RWPE1 (cell line): ENCODE results near the gene ZNF880.
"Not testable (repeated sequence)": the region's sequence is repeated elsewhere in the genome, so short reads cannot be mapped to it uniquely, and the experiment has no call there.

Experiments
- CTCF ChIA-PET: fragments of 350-600 bp; sonication (Branson Sonifier 250); formaldehyde crosslinking; extraction: SDS; loops from one replicate; lab custom pipeline; 2021; lab: Yijun Ruan, JAX
- POLR2A ChIA-PET: fragments of 400-600 bp; formaldehyde crosslinking; extraction: SDS; loops from one replicate; lab custom pipeline; 2020; ENCODE audit warnings: antibody characterized with exemption; ENCODE audit not compliant: low non-redundant PET; lab: Yijun Ruan, JAX
- DNase-seq: peaks from one replicate; pipeline ENCODE4 v3.0.0; 2012; ENCODE audit warnings: low spot score
- H3K27ac ChIP-seq: fragments of 450-650 bp; 2 replicates; pipeline ENCODE4 v1.5.1; 2017
- CTCF ChIP-seq: fragments of 450-650 bp; conservative IDR thresholded peaks from 2 replicates; pipeline ENCODE4 v1.5.1; 2017; ENCODE audit warnings: low read depth, mild to moderate bottlenecking

The ZNF880 gene

DNA sequence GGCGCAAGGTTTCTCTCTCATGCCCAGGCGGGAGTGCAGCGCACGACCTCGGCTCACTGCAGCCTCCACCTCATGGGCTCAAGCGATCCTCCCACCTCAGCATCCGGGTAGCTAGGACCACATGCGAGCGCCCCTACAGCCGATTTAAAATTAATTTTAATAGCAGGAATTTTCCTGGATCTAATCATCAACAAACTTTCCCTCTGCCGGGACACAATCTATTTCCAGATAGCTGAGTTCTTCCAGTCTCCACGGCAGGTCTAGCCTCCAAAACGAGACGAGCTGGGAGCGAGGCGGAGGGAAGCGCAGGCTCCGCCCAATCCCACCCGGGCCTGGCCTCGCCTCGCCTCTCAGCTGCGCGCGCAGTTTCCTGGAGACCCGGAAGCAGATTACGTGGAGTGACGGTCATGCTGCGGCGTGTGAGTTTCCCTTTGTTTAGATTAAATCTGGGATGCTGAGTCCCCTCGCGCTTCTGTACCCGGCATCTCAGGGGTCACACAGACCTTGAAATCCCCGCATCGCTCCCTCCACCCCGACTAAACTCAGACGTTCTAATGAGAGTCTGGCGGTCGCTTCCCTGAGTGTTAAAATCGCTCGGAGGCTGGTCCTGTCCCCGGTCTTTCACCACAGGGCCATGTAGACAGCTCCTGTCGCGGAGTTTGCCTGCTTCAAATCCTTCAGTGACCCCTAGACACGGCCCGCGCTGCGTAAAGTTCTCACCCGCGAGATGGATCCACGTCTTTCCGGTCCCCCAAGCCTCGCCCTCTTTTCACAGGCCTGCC lies at the start of gene ZNF880:
Gene ZNF880, plus strand, starts transcription at position 365 of the 782 bp plus-strand sequence. Its CDS starts 43 bp downstream, at position 408.
- H3K27ac ChIP-seq: peak within 1 kb of the TSS; percentile 81
- peak; percentile 90 for DNase-seq
- ChIA-PET CTCF (interaction anchor here (0.6 kb wide), 1 partner anchor 107 kb away, joined by 3 read pairs; no protein-coding TSS in a partner anchor), POLR2A (no interaction called here)
- TF ChIP-seq CTCF: no peak

DNA sequence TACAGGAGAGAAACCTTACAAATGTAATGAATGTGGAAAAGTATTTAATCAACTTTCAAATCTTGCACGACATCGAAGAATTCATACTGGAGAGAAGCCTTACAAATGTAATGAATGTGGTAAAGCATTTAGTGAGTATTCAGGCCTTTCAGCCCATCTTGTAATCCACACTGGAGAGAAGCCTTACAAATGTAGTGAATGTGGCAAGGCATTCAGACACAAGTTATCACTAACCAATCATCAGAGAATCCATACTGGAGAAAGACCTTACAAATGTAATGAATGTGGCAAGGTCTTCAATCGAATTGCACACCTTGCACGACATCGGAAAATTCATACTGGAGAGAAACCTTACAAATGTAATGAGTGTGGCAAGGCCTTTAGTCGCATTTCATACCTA lies 47.3 kb upstream of the ZNF880 start:
- no peak overlapping the region for H3K27ac ChIP-seq
- TF ChIP-seq CTCF: no peak
- ChIA-PET POLR2A (no interaction called here), CTCF (no interaction called here)
- DNase-seq: no peak

GRCh38 chr19:52331757-52332156 lies 38.0 kb upstream of the ZNF880 start:
- no peak for DNase-seq
- ChIA-PET POLR2A (no interaction called here), CTCF (interaction anchor here (0.6 kb wide), 1 partner anchor 472 kb away, joined by 3 read pairs; no protein-coding TSS in a partner anchor)
- TF ChIP-seq CTCF: no peak
- no peak overlapping the region for H3K27ac ChIP-seq

GRCh38 chr19:52335768-52336116 lies 34.0 kb upstream of the ZNF880 start:
- H3K27ac ChIP-seq: no peak overlapping the region; the same call in 1 of the 2 replicates
- POLR2A ChIA-PET: no interaction called here
- no peak for TF ChIP-seq CTCF
- CTCF ChIA-PET: no interaction called here
- DNase-seq: no peak

DNA sequence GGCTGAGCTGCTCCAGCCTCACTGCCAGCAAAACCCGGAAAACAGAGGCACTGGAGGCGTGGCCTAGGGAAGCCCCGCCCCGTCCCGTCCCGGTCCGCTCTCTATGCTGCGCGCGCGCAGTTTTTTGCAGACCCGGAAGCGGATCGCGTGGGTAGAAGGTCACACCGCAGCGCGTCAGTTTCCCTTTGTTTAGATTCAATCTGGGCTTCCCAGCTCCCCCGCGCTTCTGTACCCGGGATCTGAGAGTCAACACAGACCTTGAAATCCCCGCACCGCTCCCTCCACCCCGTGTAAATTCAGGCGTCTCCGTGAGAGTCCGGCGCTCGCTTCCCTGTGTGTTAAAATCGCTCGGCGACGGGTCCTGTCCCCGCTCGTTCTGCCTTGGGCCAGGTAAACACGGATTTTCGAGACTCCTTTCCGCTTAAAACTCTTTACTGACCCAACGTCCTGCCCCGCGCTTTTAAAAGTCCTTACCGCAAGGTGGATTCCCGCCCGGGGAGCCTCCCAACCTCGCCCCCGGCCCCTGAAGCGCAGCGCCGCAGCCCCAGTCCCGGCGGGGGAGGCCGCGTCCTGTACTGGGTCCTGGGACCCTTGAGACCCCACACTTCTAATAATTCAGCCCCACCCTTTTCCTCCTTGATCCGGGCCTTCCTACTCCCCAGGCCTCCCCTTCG lies 33.5 kb upstream of the ZNF880 start, which contains the start of gene ZNF610:
Gene ZNF610, plus strand, starts transcription at position 127 of the 674 bp plus-strand sequence. CDS start 12,930 bp downstream, outside the sequence.
- CTCF ChIA-PET: interaction anchor here (0.6 kb wide), 1 partner anchor 985 kb away, joined by 3 read pairs; no protein-coding TSS in a partner anchor
- peak; percentile 65 for DNase-seq
- no peak for TF ChIP-seq CTCF
- POLR2A ChIA-PET: no interaction called here
- no peak within 1 kb of the TSS; the same call in 1 of the 2 replicates for H3K27ac ChIP-seq

DNA sequence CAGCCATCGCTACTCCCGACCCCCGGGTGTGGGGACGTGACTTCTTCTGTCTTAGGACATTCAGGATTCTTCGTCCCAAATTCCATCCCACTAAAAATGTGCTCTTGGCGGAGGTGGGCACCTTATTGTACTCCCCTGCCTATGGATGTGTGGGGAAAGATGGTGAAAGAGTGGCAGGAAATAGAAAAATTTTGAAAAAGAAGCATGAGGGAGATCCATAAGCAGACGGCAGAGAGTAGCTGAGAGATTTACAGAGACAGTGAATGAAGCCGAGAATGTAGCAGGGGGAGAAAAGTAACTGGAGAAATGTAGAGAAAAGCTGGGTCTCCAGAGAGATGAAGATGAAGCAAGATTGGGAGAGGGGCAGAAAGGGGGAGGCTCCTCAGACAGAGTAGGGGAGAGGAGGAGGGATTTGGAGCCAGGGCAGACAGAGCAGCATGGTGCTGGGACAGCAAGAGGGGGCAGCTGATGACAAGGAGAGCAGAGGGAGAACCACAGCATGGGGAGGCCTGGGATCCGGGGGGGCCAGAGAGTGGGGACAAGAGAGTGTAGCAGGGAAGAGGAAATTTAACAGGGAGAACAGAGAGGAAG lies 32.8 kb upstream of the ZNF880 start:
- no peak overlapping the region for H3K27ac ChIP-seq
- no peak for TF ChIP-seq CTCF
- ChIA-PET CTCF (interaction anchor here (0.6 kb wide), 1 partner anchor 984 kb away, joined by 3 read pairs; no protein-coding TSS in a partner anchor), POLR2A (no interaction called here)
- DNase-seq: no peak

- CTCF ChIA-PET, POLR2A ChIA-PET, DNase-seq, H3K27ac ChIP-seq: not testable (repeated sequence)
Observed at GRCh38 chr19:52339022-52339421, 30.7 kb upstream of the ZNF880 start.
